Osteoblast (primary cell): ENCODE data around the gene CSF1R. TPM values are rescaled to one million over a fixed set of nuclear protein-coding genes. Genes with fewer than 3 reads are reported as not detected.
A peak's percentile ranks its signal among the peaks of the same experiment; 100 is the strongest.

Source experiments
- DNase-seq: peaks from one replicate; pipeline ENCODE4 v3.0.0; 2011; ENCODE audit warnings: low spot score, mixed read lengths; ENCODE audit not compliant: insufficient read length; ENCODE audit errors: missing footprints
- H2AFZ ChIP-seq: 2 replicates; pipeline ENCODE4 v1.6.0; 2011; ENCODE audit warnings: mild to moderate bottlenecking, low read length
- H3K27ac ChIP-seq: 2 replicates; pipeline ENCODE4 v1.5.1; 2011; ENCODE audit warnings: mild to moderate bottlenecking, low read depth, low read length, moderate library complexity
- H3K27me3 ChIP-seq: 2 replicates; pipeline ENCODE4 v1.6.0; 2012; ENCODE audit warnings: mild to moderate bottlenecking, control low read depth, inconsistent platforms, low read length, moderate library complexity; ENCODE audit not compliant: insufficient read depth
- H3K36me3 ChIP-seq: 2 replicates; pipeline ENCODE4 v1.5.1; 2011; ENCODE audit warnings: mild to moderate bottlenecking, low read length, control low read depth, moderate library complexity; ENCODE audit not compliant: insufficient read depth
- H3K4me1 ChIP-seq: 2 replicates; pipeline ENCODE4 v1.5.1; 2011; ENCODE audit warnings: mild to moderate bottlenecking, low read length, control low read depth, moderate library complexity; ENCODE audit not compliant: insufficient read depth
- H3K4me2 ChIP-seq: 2 replicates; pipeline ENCODE4 v1.6.0; 2011; ENCODE audit warnings: mild to moderate bottlenecking, low read length; ENCODE audit not compliant: insufficient read depth
- H3K4me3 ChIP-seq: fragments of 200-600 bp; sonication (generic); 3 replicates; pipeline ENCODE4 v1.5.1; 2012; ENCODE audit warnings: mild to moderate bottlenecking, low read length, inconsistent platforms; ENCODE audit not compliant: insufficient read depth
- H3K79me2 ChIP-seq: 2 replicates; pipeline ENCODE4 v1.6.0; 2012; ENCODE audit warnings: mild to moderate bottlenecking, low read length, control low read depth, inconsistent platforms; ENCODE audit not compliant: insufficient read depth
- H3K9me3 ChIP-seq: 2 replicates; pipeline ENCODE4 v1.5.1; 2011; ENCODE audit warnings: low read depth, low read length, control low read depth
- H4K20me1 ChIP-seq: 2 replicates; pipeline ENCODE4 v1.6.0; 2012; ENCODE audit warnings: mild to moderate bottlenecking, low read length, control low read depth; ENCODE audit not compliant: insufficient read depth
- CTCF ChIP-seq: IDR thresholded peaks from 2 replicates; pipeline ENCODE4 v1.5.1; 2011; ENCODE audit warnings: mild to moderate bottlenecking, low read depth, low read length, moderate library complexity; ENCODE audit errors: extremely low read depth
- total RNA-seq: library from RNA; depleted of rRNA; stranded (reverse); fragments of >200 nt; gene quantifications from 2 replicates; pipeline ENCODE4 v1.2.3, GENCODE V29; 2012

Gene CSF1R
- total RNA-seq, 1 donor: 0.36 TPM

- DNase-seq: peak; percentile 98
- Histone ChIP-seq H4K20me1 (no peaks in the 10 kb centered on the region), H3K9me3 (no peaks in the 10 kb centered on the region), H3K4me2 (no peak overlapping the region), H3K27ac (peak overlapping the region; percentile 8), H2AFZ (no peak overlapping the region), H3K4me3 (no peak overlapping the region), H3K79me2 (peaks cover 17% of the 10 kb centered on the region), H3K4me1 (peaks cover 25% of the 10 kb centered on the region), H3K36me3 (peaks cover 97% of the 10 kb centered on the region), H3K27me3 (no peaks in the 10 kb centered on the region)
- TF ChIP-seq CTCF: peak; percentile 93
These were observed 43.6 kb upstream of the CSF1R start for GRCh38 chr5:150129813-150130492.

GRCh38 chr5:150129454-150129812 is 43.1 kb upstream of the CSF1R start:
- no peak overlapping the region for H2AFZ ChIP-seq

GRCh38 chr5:150126921-150127265 is 40.5 kb upstream of the CSF1R start:
- peaks cover 11% of the 10 kb centered on the region for H3K79me2 ChIP-seq
- no peak for TF ChIP-seq CTCF
- DNase-seq: peak; percentile 76
- H3K36me3 ChIP-seq: peaks cover 95% of the 10 kb centered on the region
- H3K27me3 ChIP-seq: no peaks in the 10 kb centered on the region
- H3K27ac ChIP-seq: no peak overlapping the region
- no peak overlapping the region for H3K4me2 ChIP-seq
- H2AFZ ChIP-seq: no peak overlapping the region
- no peaks in the 10 kb centered on the region for H4K20me1 ChIP-seq
- H3K4me3 ChIP-seq: no peak overlapping the region
- H3K4me1 ChIP-seq: peaks cover 8% of the 10 kb centered on the region
- H3K9me3 ChIP-seq: no peaks in the 10 kb centered on the region

More at GRCh38 chr5:150129454-150129812, 43.1 kb upstream of the CSF1R start:
- H4K20me1 ChIP-seq: no peaks in the 10 kb centered on the region
- no peak overlapping the region for H3K4me3 ChIP-seq
- peaks cover 96% of the 10 kb centered on the region for H3K36me3 ChIP-seq
- H3K4me1 ChIP-seq: peaks cover 23% of the 10 kb centered on the region
- H3K9me3 ChIP-seq: no peaks in the 10 kb centered on the region
- H3K27ac ChIP-seq: peak overlapping the region; percentile 8
- peak; percentile 56 for DNase-seq
- TF ChIP-seq CTCF: no peak
- H3K4me2 ChIP-seq: no peak overlapping the region
- H3K27me3 ChIP-seq: no peaks in the 10 kb centered on the region
- H3K79me2 ChIP-seq: peaks cover 17% of the 10 kb centered on the region

- no peaks in the 10 kb centered on the region for H4K20me1 ChIP-seq
- TF ChIP-seq CTCF: no peak
- H3K36me3 ChIP-seq: peaks cover 95% of the 10 kb centered on the region
- no peaks in the 10 kb centered on the region for H3K9me3 ChIP-seq
- DNase-seq: peak; percentile 74
- H3K27me3 ChIP-seq: no peaks in the 10 kb centered on the region
- no peak overlapping the region for H3K4me2 ChIP-seq
- no peak overlapping the region for H3K27ac ChIP-seq
- peaks cover 11% of the 10 kb centered on the region for H3K79me2 ChIP-seq
- H3K4me1 ChIP-seq: peaks cover 4% of the 10 kb centered on the region
- H2AFZ ChIP-seq: no peak overlapping the region
- H3K4me3 ChIP-seq: no peak overlapping the region
These were observed 40.0 kb upstream of the CSF1R start for GRCh38 chr5:150126199-150126920.
